NCI-H1417 (cell line): ENCODE data around the gene WDR20.
"Not testable (repeated sequence)": the region's sequence is repeated elsewhere in the genome, so short reads cannot be mapped to it uniquely, and the experiment has no call there.

Experiments
- DNase-seq, 3 experiments: peaks; one replicate each; lab custom pipeline; 2025; lab: John Stamatoyannopoulos, UW

The WDR20 gene

DNA sequence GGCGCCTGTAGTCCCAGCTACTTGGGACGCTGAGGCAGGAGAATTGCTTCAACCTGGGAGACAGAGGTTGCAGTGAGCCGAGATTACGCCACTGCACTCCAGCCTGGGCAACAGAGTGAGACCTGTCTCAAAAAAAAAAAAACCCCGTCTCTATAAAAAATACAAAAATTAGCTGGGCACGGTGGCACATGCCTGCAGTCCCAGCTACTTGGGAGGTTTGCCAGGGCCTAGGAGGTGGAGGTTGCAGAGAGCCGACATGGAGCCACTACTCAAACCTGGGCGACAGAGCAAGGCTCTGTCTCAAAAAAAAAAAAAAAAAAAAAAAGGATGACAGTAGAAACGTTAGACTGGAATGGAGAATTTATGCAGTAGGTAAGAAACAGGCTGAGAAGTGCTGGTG, 5.7 kb upstream of the WDR20 start:
- DNase-seq, result not testable (repeated sequence)

DNA sequence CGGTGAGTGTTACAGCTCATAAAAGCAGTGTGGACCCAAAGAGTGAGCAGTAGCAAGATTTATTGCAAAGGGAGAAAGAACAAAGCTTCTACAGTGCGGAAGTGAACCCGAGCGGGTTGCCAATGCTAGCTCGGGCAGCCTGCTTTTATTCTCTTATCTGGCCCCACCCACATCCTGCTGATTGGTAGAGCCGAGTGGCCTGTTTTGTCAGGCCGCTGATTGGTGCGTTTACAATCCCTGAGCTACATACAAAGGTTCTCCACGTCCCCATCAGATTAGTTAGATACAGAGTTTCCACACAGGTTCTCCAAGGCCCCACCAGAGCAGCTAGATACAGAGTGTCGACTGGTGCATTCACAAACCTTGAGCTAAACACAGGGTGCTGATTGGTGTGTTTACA, 5.0 kb upstream of the WDR20 start:
- DNase-seq, result not testable (repeated sequence)

DNA sequence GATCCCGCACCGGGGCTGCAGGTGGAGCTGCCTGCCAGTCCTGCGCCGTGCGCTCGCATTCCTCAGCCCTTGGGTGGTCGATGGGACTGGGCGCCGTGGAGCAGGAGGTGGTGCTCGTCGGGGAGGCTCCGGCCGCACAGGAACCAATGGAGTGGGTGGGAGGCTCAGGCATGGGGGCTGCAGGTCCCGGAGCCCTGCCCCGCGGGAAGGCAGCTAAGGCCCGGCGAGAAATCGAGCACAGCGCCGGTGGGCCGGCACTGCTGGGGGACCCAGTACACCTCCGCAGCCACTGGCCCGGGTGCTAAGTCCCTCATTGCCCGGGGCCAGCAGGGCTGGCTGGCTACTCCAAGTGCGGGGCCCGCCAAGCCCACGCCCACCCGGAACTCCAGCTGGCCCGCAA, 4.2 kb upstream of the WDR20 start:
- not testable (repeated sequence) for DNase-seq

DNA sequence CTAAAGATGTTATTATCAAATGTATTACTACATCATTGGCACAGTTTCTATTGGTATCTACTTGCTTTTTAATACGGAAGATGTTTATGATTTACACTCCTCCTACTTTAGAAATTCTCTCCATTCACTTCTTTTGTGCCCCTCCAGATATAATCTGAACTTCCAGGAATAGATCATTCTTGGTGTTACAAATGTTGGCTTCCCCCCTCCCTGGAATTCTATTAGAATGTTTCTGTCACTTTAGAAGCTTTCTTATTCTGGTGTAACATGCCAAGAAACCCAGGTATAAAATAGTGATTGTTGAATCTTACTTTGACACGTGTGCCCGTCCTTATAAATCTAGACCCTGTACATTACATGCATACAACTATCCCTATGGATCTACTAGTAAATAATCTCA, 1.2 kb upstream of the WDR20 start:
- DNase-seq, result no peak

DNA sequence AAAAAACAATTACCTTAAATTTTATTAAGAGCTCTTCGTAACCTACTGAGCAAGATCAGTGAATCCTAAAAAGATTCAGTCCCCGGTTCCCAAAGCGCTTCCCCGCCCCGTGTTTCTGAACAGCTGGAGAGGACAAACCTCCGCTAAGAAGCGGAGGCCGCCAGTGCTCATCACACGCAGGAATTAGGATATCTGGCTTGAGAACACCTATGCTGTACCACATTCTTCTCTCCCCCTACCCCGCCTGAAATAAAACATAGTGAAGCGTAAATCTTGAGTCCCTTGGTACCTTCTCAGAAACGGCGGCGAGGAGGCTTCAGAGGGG, 774 bp upstream of the WDR20 start:
- DNase-seq, result peak in 1 of 3 experiments; percentile 73

DNA sequence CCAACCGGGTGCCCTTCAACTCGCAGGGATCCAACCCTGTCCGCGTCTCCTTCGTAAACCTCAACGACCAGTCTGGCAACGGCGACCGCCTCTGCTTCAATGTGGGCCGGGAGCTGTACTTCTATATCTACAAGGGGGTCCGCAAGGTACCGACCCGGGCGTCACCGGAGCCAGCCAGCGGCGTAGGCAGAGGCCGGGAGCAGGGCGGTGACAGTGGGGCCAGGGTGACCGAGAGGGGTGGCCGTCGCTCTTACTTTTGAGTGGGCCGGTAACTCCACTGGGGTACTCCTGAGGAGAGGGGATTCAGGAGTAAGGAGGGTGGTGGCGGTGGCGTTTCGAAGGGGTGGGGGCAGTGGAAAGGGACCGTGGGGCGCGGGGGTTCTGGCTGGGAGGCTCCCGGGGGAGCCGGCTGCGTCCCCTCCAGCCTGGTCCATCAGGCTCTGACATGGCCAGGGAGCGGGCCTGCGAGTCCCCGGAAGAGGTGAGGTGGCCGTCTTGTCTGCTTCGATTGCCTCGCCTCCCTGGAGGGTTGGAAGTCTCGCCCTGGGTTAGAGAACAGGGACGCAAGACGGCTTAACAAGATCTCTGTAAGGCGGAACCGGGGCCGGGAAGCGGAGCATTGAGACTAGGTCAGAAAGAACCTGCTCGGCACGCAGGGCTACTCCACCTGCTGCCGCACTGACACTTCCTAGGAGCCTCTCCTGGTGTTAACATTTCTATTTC, 491 bp downstream of the WDR20 start:
- DNase-seq, result peak; percentile 23 to 63 (median 53)

DNA sequence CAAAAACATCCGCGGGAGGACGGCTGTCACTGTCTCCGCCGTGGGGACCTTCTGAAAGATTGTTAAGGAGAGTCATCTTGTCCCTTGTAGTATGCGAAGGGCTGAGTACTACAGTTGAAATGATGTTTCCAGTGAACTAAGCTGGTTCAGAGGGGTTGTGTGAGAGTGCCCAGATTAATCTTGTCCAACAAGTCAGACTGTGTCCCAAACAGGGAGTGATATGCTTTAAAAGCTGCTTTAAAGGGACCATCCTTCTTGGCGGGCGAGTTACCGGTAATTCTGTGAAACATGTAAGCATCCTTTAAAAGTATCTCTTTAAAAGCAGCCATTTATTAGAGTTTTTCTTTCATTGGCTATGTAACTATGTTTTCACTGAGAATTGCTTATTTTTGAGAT, 1.1 kb downstream of the WDR20 start:
- DNase-seq, result peak in 1 of 3 experiments; percentile 62

DNA sequence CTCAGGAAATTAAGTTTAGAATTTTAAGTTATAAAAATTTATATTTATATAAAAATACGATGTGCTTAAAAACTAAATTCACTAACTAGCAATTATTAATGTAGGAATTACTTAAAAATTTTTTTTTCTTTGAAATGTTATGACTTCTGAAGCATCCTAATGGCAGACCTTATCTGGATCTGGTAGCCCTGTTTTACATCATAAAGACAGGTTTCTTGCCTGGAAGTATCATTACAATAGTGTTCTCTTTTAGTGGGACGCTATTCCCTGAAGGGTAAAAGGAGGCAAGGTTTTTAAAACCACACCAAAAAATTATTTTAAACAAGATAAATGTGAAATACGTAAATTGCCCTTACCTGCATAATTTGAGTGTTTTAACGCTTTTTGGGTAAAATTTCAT, 2.1 kb downstream of the WDR20 start:
- no peak for DNase-seq

DNA sequence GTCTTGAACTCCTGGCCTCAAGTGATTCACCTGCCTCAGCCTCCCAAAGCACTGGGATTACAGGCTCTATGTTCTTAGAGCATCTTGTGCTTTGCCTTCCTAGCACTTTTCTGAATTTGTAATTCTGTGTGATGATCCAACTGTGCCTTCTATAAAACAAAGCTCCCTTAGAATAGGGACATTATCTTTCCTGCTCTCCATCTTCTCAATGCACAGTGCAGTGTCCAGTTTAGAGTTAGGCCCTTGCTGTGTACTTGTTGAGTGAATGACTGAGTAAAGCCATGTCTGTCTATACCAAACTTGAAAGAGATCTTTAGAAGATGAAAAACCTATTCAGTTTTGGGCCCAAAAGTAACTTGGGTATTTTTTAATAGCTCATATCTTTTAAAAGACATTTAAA, 5.2 kb downstream of the WDR20 start:
- no peak for DNase-seq

DNA sequence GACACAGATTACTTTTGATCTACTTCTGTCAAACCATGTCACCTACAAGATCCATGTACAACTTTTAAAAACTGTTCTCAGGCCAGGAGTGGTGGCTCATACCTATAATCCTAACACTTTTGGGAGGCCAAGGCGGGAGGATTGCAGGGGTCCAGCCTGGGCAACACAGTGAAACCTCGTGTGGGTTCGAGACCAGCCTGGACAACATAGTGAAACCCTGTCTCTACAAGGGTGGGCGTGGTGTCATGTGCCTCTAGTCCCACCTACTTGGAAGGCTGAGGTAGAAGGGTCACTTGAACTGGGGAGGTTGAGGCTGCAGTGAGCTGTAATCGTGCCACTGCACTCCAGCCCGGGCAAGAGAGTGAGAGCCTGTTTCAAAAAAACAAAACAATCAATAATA, 5.7 kb downstream of the WDR20 start:
- DNase-seq, result no peak

DNA sequence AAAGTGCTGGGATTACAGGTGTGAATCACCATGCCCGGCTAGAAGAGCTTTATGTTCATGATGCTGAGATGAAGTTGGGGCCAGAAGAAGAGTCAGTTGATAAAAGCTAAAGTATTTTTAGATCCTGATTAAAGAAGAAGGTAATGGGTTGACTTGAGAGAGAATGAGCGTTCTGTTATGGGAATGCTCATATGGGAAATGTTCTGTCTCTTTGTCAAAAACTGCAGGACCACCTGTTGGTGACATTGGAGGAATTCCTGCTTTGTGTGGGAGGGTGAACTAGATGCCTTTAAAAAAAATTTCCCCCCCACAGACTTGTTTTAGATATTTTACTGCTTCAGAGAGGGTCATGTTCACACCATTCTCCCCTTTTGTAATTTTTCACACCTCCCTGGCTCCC, 6.7 kb downstream of the WDR20 start:
- DNase-seq, result no peak

DNA sequence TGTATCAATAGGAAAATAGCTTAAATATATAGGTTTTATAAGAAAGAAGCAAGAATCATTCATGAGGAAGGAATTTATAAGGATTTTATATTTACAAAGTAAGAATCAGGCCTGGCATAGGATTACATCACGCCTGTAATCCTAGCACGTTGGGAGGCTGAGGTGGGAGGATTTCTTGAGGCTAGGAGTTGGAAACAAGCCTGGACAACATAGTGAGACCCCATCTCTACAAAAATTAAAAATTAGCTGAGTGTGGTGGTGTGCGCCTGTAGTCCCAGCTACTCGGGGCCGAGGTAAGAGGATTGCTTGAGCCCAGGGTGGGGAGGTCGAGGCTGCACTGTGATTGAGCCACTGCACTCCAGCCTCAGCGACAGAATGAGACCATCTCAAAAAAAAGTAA, 10.4 kb downstream of the WDR20 start:
- no peak for DNase-seq

DNA sequence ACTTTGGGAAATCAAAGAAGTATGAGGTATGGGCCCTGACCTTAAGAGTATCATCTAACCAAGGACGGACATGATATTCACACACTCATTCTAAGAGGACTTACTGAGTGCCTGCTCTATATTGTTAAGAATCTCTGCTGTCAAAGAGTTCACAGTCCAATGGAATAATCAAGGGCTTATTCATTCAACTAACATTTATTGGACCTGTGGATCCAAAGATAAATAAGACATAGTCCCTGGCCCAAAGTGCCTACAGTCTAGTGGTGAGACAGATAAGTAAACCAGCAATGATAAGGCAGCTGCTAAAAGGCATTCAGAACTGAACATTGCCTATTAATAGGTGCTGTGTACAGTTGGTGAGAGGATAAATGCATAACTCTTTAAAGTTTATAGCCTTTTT, 11.0 kb downstream of the WDR20 start:
- DNase-seq, result no peak

DNA sequence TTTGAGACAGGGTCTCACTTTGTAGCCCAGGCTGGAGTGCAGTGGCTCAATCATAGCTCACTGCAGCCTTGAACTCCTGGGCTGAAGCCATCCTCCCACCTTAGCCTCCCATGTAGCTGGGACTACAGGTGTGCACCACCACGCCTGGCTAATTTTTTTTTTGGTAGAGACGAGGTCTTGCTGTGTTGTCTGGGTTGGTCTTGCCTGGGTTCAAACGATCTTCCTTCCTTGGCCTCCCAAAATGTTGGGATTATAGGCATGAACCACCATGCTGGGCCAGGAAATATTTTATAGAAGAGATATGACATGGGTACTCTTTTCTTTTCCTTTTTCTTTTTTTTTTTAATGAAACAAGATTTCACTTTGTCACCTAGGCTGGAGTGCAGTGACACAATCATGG, 11.7 kb downstream of the WDR20 start:
- not testable (repeated sequence) for DNase-seq

DNA sequence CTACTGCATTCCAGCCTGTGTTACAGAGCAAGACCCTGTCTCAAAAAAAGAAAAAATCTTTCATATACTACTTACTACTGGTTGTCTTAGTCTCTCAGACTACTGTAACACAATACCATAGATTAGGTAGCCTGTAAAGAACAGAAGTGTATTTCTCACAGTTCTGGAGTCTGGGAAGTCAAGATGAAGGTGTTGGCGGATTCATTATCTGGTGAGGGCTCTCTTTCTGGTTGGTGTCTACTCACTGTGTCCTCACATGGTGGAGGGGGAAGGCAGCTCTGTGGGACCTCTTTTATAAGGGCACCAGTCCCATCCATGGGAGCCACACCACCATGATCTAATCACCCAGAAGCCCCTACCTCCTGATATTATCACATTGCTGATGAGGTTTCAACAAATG, 14.4 kb downstream of the WDR20 start:
- no peak for DNase-seq

DNA sequence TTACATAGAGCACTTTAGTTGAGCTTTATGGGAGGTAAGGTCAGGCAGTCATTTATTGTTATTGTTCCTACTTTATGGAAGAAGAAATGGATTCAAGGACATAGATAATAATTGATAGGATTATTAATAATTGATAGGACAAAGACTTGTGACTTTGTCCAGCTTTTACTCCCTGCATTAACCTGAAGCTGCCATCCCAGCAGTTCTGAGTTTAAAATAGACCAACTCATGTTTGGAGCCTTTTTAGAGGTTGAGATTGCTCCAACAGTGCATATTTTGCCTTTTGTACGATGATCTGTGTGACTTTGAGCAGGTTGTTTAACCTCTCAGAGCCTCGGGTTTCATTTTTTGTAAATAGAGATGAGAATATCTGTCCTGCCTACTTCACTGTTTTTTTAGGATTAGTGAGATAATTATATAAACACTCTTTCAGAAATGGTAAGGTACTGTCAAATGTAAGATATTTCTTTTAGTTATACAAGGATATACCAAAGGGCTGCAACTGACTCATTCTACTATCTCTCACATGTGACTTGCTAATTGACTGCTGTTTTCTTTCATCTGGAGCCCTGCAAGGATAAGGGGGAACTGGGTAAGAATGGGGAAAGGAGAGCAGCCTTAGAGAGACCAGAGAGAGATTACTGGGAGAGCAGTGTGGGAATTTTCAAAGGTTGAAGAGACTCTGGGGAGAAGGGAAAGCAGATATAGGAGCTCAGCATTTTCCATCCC, 15.3 kb downstream of the WDR20 start:
- DNase-seq, result no peak

DNA sequence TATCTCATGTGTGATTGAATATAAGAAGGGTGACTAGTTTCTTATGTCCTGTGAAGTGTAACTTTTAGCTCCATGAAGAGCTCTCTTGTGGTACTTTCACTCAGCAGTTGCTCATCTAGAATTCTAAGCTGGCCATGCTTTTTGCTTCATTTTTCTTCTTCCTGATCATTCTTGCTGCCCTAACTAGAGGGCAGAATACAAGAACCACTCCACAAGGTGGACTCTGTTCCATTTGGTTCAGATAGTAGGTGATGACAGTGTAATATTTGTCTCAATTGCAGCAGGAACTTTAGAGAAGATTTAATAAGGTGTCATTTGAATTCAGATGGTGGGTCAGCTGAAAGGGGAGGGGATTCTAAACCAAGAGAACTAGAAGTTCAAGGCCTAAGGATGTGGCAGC, 17.6 kb downstream of the WDR20 start:
- no peak for DNase-seq

DNA sequence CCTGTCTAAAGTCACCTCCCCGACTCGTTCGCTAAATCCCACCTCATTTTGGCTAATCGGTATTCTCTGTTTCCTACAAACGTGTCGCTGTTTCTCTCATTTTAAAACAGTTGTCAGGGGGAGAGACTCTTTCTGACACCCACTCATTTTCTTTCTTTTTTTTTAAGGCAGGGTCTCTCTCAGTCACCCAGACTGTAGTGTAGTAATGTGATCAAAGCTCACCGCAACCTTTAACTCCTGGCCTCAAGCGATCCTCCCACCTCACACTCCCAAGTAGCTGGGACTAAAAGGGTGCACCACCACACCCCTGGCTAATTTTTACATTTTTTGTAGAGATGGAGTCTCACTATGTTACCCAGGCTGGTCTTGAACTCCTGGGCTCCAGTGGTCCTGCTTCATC, 19.1 kb downstream of the WDR20 start:
- no peak for DNase-seq

DNA sequence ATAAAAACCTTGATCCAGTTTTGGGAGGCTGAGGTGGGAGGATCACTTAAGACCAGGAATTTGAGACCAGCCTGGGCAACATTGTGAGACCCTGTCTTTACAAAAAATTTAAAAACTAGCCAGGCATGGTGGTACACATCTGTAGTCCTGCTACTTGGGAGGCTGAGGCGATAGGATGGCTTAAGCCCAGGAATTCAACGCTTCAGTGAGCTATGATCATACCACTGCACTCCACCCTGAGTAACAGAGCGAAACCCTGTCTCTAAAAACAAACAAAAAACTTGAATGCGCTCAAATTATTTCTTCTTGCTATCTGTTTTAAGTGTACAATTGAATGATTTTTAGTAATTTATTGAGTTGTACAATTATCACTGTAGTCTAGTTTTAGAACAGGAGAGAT, 20.1 kb downstream of the WDR20 start:
- DNase-seq, result no peak

DNA sequence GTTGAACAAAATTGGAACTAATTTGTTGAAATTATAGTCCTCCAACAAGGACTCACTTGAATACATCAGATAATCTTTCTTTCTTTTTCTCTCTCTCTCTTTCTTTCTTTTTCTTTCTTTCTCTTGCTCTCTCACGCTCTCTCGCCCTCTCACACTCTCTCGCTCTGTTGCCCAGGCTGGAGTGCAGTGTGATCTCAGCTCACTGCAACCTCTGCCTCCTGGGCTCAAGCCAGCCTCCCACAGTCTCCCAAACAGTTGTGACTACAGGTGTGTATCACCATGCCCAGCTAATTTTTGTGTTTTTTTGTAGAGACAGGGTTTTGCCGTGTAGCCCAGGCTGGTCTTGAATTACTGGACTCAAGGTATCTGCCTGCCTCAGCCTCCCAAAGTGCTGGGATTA, 22.8 kb downstream of the WDR20 start:
- no peak for DNase-seq

DNA sequence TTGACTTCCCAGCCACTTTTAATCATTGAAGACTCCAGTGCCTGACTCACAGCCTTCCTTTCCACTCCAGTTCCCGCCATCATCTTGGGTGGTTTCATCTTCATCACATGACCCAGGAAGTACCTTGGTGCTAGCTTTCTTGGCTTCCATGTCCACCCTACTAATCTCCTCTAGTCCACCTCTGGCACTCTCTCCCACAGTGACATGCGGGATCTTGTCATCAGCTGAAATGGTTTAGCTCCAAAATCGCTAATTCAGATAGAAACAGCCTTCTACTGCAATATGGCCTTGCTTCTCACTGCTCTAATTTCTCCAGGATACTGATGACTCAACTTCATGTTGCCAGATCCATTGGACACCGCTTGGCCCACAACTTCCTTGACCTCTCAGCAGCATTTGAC, 24.5 kb downstream of the WDR20 start:
- DNase-seq, result no peak

DNA sequence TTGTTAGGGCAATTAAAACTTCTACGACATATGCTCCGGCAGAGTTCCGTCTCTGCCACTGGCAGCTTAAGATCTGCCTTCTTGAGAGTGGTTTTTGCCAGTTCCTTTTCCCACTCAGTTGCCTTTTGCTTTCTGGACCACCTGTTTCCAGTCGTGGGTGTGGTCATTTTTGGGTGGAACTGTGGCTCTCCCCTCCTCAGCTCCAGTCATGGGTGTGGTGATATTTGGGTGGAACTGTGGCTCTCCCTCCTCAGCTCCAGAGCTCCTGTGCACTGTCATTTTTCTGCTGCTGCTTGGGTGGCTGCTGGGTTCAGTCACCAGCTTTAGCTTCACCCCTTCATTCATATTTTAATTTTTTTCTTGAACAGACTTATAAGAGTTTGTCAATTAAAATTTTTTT, 25.3 kb downstream of the WDR20 start:
- no peak for DNase-seq

DNA sequence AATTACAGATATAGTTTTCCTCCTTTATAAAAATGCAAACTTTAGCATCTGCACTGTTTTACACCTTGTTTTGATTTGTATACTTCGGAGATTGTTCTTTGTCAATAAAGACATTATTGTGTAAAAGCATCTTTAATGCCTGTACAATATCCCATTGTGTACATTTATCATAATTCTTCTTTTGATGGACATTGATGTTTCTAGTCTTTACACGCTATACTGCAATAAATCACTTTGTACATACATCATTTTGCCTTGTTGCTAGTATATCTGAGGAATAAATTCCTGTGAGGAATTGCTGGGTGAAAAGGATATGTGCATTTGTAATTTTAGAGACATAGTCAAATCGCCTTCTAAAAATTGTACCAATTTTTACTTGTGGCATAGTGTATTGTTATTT, 30.4 kb downstream of the WDR20 start:
- no peak for DNase-seq
